GM13976 (cell line): ENCODE results near the gene CXCL12.

Experiments
- DNase-seq: peaks from one replicate; pipeline ENCODE4 v3.0.0; 2012; ENCODE audit warnings: low spot score
- in situ Hi-C: fragments of 300-500 bp; cut with MboI; formaldehyde crosslinking; loops from one replicate; pipeline ENCODE4 v1.12.0; 2022; ENCODE audit warnings: low sequenced_read_pairs, mixed read lengths, inconsistent platforms; ENCODE audit not compliant: unreplicated experiment
- TF ChIP-seq, protein P1 (sequence below): IDR thresholded peaks from 2 replicates; pipeline ENCODE4 v1.5.1; 2012; ENCODE audit warnings: borderline replicate concordance, mild to moderate bottlenecking; ENCODE audit not compliant: insufficient read depth; ENCODE audit errors: extremely low read depth, missing control alignments, control extremely low read depth

The CXCL12 gene

DNA sequence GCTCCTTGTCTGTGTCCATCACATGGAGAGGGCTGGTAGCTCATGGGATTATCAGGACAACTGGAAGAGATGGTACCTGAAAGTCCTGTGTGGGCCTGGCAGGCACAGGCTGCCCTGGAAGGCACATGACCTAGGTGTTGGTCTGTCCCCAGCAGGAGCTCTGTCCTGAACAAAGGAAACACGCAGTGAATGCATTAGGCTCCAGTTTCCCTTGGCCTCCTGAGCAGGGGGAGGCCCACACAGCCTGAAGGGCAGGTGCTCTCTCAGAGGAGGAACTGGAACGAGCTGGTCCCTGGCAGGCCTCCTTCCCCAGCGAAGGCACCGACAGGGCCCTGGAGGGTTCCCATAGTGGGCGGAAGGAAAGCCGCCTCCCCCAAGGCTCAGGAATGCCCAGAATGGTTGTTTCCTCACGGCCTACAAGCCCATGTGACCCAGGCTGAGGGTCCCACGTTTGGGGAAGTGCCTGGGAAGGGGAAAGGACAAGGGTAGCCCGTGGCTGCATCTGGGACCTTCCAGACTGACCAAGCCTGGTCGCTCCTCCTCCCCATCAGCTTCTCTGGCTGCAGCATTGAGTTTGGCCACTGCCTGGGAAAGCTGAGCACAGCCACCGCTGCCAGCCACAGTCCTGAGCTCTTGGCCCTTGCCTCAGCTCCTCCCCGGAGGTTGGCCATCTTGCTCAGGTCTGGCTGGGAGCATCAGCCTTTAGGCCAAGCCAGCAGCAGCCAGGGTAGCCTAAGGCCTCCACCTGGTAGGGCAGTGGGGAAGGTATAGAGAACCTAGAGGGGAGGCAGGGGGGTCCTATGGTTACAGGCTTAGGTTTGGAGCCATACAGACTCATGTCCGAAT lies 21.8 kb downstream of the CXCL12 start:
- no peak for DNase-seq
- in situ Hi-C loops, result no loop called here
- TF ChIP-seq, protein P1, sequence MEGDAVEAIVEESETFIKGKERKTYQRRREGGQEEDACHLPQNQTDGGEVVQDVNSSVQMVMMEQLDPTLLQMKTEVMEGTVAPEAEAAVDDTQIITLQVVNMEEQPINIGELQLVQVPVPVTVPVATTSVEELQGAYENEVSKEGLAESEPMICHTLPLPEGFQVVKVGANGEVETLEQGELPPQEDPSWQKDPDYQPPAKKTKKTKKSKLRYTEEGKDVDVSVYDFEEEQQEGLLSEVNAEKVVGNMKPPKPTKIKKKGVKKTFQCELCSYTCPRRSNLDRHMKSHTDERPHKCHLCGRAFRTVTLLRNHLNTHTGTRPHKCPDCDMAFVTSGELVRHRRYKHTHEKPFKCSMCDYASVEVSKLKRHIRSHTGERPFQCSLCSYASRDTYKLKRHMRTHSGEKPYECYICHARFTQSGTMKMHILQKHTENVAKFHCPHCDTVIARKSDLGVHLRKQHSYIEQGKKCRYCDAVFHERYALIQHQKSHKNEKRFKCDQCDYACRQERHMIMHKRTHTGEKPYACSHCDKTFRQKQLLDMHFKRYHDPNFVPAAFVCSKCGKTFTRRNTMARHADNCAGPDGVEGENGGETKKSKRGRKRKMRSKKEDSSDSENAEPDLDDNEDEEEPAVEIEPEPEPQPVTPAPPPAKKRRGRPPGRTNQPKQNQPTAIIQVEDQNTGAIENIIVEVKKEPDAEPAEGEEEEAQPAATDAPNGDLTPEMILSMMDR, result no peak

- no peak for DNase-seq
- in situ Hi-C loops, result no loop called here
- TF ChIP-seq, protein P1, result no peak
Measured at GRCh38 chr10:44361109-44361508, 23.8 kb downstream of the CXCL12 start.

GRCh38 chr10:44358080-44358771 lies 26.7 kb downstream of the CXCL12 start:
- in situ Hi-C loops, result no loop called here
- TF ChIP-seq, protein P1, result no peak
- DNase-seq, result no peak

GRCh38 chr10:44357023-44357540 lies 27.8 kb downstream of the CXCL12 start:
- in situ Hi-C loops, result no loop called here
- TF ChIP-seq, protein P1, result no peak
- no peak for DNase-seq

GRCh38 chr10:44356139-44357022 lies 28.5 kb downstream of the CXCL12 start:
- in situ Hi-C loops, result no loop called here
- no peak for DNase-seq

More at GRCh38 chr10:44356139-44357022, 28.5 kb downstream of the CXCL12 start:
- TF ChIP-seq, protein P1, result no peak
